H1 (cell line): ENCODE data around the gene STAP2. TPM values are rescaled to one million over a fixed set of nuclear protein-coding genes. Genes with fewer than 3 reads are reported as not detected.

Source experiments
- RXRA ChIP-seq: IDR thresholded peaks from 2 replicates; pipeline ENCODE4 v1.6.1; 2011; ENCODE audit warnings: low read depth, mild to moderate bottlenecking, low read length, moderate library complexity; ENCODE audit not compliant: insufficient read depth
- polyA plus RNA-seq, 7 experiments: library from polyadenylated mRNA; depleted of rRNA in 3 of 7; stranded (reverse) in 5 of 7; unstranded in 2 of 7; fragments of >200 nt in 5 of 7; fragments of 200-250 nt in 2 of 7; gene quantifications; 1 replicate in 5 of 7; 2 replicates in 1 of 7; 4 replicates in 1 of 7; pipeline versions ENCODE4 v1.2.1 to v1.2.3, GENCODE V29; 2011 to 2013; ENCODE audit warnings: missing spikeins in 2 of 7, mixed read lengths in 2 of 7
- total RNA-seq: library from RNA; stranded (reverse); fragmentation: NEBNext Ultra II Directional; extraction: Animal tissue kit (Norgen Biotek cat#: 25700); gene quantifications from 2 replicates; pipeline ENCODE4 v1.2.1, GENCODE V29; 2021

Gene STAP2
- total and polyA plus RNA-seq, 2 of the 8 experiments (the other 6 are each of a cell fraction or from before 2014, with no cell fraction given): 15.3 to 37.3 TPM

DNA sequence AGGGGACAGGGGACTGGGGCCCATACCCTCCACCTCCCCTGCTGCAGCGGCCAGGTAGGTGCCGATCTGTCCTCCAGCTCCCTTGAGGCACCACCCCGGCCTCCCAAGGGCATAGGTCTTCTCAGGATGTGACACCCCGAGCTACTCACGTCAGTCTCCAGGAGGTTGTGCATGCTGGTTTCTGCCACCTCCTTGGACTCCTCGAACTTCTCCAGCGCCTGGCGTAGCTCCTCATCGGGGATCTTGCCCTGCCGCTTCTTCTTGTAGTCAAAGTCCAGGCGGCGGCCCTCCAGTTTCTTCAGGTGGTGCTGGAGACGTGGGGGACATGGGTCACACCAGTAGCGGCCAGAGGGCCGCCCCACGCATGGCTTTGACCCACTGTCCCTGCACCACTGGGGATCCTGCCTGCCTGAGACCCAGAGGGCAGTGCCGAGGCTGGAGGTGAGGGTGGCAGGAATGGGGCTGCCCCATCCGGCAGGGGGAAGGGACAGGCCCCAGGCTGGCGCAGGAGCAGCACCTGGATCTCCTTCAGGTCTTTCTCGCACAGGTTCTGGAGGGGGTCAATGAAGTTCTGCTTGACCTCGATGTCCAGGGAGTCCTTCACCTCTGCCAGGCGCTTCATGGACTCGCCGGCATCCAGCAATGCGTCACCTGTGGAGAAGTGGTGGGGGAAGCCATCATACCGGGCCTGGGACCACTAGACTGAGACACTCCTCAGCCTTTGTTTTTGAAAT is 25.1 kb upstream of the STAP2 start (continued):
- TF ChIP-seq RXRA: no peak
